Keratinocyte (primary cell): ENCODE measurements around the gene ABHD13. TPM values are rescaled to one million over a fixed set of nuclear protein-coding genes. Genes with fewer than 3 reads are reported as not detected.

Experiments used
- DNase-seq: peaks from one replicate; pipeline ENCODE4 v3.0.0-alpha.2; 2011; ENCODE audit warnings: low read depth, missing footprints, low spot score
- FAIRE-seq: peaks from 2 replicates; lab custom pipeline; 2011; peaks lifted over from hg19 to GRCh38; lab: Jason Lieb, UNC
- H2AFZ ChIP-seq: 2 replicates; pipeline ENCODE4 v1.6.0; 2012; ENCODE audit warnings: low read length, control low read depth, inconsistent platforms; ENCODE audit not compliant: control insufficient read depth
- H3K27ac ChIP-seq: 2 replicates; pipeline ENCODE4 v1.5.1; 2011; ENCODE audit warnings: low read length; ENCODE audit not compliant: control insufficient read depth, insufficient read depth
- H3K27me3 ChIP-seq: 3 replicates; pipeline ENCODE4 v1.6.0; 2011; ENCODE audit warnings: low read length; ENCODE audit not compliant: control insufficient read depth, insufficient read depth; ENCODE audit errors: extremely low read depth
- H3K36me3 ChIP-seq, 2 experiments: 2 replicates in 1 of 2; 3 replicates in 1 of 2; pipeline ENCODE4 v1.5.1; 2011; ENCODE audit warnings: low read length in 2 of 2, mild to moderate bottlenecking in 1 of 2; ENCODE audit not compliant: control insufficient read depth in 2 of 2, insufficient read depth in 2 of 2; ENCODE audit errors: extremely low read depth in 1 of 2
- H3K4me1 ChIP-seq: 3 replicates; pipeline ENCODE4 v1.5.1; 2011; ENCODE audit warnings: low read length; ENCODE audit not compliant: control insufficient read depth, insufficient read depth; ENCODE audit errors: extremely low read depth
- H3K4me2 ChIP-seq: 3 replicates; pipeline ENCODE4 v1.6.0; 2011; ENCODE audit warnings: low read depth, low read length; ENCODE audit not compliant: control insufficient read depth, insufficient read depth; ENCODE audit errors: extremely low read depth
- H3K4me3 ChIP-seq, 3 experiments: fragments of 200-600 bp in 1 of 3; sonication (generic) in 1 of 3; 2 replicates in 2 of 3; 3 replicates in 1 of 3; pipeline ENCODE4 v1.5.1; 2011 to 2016; ENCODE audit warnings: low read length in 3 of 3, mild to moderate bottlenecking in 3 of 3, control low read depth in 2 of 3, inconsistent platforms in 1 of 3, low read depth in 1 of 3, mixed read lengths in 1 of 3, mixed run types in 1 of 3, moderate library complexity in 1 of 3; ENCODE audit not compliant: control insufficient read depth in 2 of 3, insufficient read depth in 2 of 3; ENCODE audit errors: extremely low read depth in 1 of 3
- H3K79me2 ChIP-seq: 2 replicates; pipeline ENCODE4 v1.6.0; 2012; ENCODE audit warnings: low read length; ENCODE audit not compliant: control insufficient read depth, insufficient read depth
- H3K9ac ChIP-seq: 3 replicates; pipeline ENCODE4 v1.6.0; 2011; ENCODE audit warnings: low read length; ENCODE audit not compliant: control insufficient read depth, insufficient read depth; ENCODE audit errors: extremely low read depth
- H3K9me1 ChIP-seq: 3 replicates; pipeline ENCODE4 v1.6.0; 2011; ENCODE audit warnings: low read length; ENCODE audit not compliant: control insufficient read depth, insufficient read depth; ENCODE audit errors: extremely low read depth
- H3K9me3 ChIP-seq: 2 replicates; pipeline ENCODE4 v1.5.1; 2012; ENCODE audit warnings: low read depth, low read length; ENCODE audit not compliant: control insufficient read depth
- H4K20me1 ChIP-seq: 3 replicates; pipeline ENCODE4 v1.6.0; 2011; ENCODE audit warnings: low read length; ENCODE audit not compliant: control insufficient read depth, insufficient read depth; ENCODE audit errors: extremely low read depth
- EZH2 ChIP-seq: IDR thresholded peaks from one replicate; pipeline ENCODE4 v1.6.1; 2012; ENCODE audit warnings: inconsistent platforms, mild to moderate bottlenecking, low read length, moderate library complexity
- dilution Hi-C: fragments of 300-500 bp; cut with MboI; formaldehyde crosslinking; loops from one replicate; pipeline ENCODE4 v1.7.0; 2020; ENCODE audit warnings: low sequenced_read_pairs; ENCODE audit not compliant: extremely low pct_ligation_motif_present
- polyA plus RNA-seq, 5 experiments: library from polyadenylated mRNA; depleted of rRNA in 3 of 5; stranded (reverse) in 3 of 5; stranded (forward) in 1 of 5; unstranded in 1 of 5; fragments of >200 nt; gene quantifications; 1 replicate in 1 of 5; 2 replicates in 3 of 5; 3 replicates in 1 of 5; pipeline versions ENCODE4 v1.2.1 to v1.2.3, GENCODE V29; 2011 to 2012; ENCODE audit warnings: missing spikeins in 2 of 5, low read depth in 1 of 5, low replicate concordance in 1 of 5
- TF ChIP-seq, protein P1 (sequence below), 3 experiments: IDR thresholded peaks in 1 of 3; conservative IDR thresholded peaks in 1 of 3; optimal IDR thresholded peaks in 1 of 3; 2 replicates in 2 of 3; 3 replicates in 1 of 3; pipeline versions ENCODE3 to v1.5.1; 2011; ENCODE audit warnings: low read length in 3 of 3, mild to moderate bottlenecking in 3 of 3, moderate library complexity in 2 of 3, control low read depth in 1 of 3, inconsistent platforms in 1 of 3; ENCODE audit not compliant: insufficient read depth in 2 of 3; ENCODE audit errors: extremely low read depth in 1 of 3

ABHD13 gene
- polyA plus RNA-seq, 1 donor (not counting 4 experiments of a cell fraction or from before 2014, with no cell fraction given): 12.8 TPM

DNA sequence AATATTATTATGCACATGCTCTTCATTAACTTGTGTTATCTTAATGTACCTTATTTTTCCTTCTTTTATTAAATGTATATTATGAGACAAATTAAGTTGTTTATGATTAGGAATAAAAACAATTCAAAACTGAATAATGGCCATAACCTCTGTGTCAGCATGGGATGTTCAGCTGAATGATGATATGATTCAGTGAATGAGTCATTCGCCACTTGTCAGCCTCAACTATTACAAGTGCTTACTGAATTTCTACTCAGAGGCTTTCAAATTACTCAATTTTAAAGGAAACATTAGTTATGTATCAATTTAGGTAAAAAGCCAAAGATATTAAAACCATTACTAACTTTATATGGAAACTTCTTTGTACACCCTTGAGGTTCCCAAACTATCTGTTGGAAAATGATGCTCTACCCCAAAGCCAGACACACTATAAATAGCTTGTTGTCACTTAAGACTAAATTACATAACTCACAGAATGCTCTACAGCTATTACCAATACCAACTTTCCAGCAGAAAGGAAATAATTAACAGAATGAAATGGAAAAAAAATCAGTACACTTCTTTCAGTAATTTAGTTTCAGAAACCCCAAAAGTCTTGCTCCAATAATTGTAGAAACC is 17.3 kb upstream of the ABHD13 start:
- DNase-seq (no peak), FAIRE-seq (peak; percentile 36)
- Histone ChIP-seq H2AFZ (no peak overlapping the region), H3K79me2 (no peaks in the 10 kb centered on the region), H3K36me3 (no peaks in the 10 kb centered on the region), H3K27ac (no peak overlapping the region), H3K4me3 (no peak overlapping the region), H3K9me1 (no peaks in the 10 kb centered on the region), H3K9me3 (no peaks in the 10 kb centered on the region), H3K4me1 (peaks cover 3% of the 10 kb centered on the region), H4K20me1 (no peaks in the 10 kb centered on the region), H3K4me2 (no peak overlapping the region), H3K9ac (no peak overlapping the region), H3K27me3 (no peaks in the 10 kb centered on the region)
- TF ChIP-seq, protein P1, sequence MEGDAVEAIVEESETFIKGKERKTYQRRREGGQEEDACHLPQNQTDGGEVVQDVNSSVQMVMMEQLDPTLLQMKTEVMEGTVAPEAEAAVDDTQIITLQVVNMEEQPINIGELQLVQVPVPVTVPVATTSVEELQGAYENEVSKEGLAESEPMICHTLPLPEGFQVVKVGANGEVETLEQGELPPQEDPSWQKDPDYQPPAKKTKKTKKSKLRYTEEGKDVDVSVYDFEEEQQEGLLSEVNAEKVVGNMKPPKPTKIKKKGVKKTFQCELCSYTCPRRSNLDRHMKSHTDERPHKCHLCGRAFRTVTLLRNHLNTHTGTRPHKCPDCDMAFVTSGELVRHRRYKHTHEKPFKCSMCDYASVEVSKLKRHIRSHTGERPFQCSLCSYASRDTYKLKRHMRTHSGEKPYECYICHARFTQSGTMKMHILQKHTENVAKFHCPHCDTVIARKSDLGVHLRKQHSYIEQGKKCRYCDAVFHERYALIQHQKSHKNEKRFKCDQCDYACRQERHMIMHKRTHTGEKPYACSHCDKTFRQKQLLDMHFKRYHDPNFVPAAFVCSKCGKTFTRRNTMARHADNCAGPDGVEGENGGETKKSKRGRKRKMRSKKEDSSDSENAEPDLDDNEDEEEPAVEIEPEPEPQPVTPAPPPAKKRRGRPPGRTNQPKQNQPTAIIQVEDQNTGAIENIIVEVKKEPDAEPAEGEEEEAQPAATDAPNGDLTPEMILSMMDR (optimal IDR thresholded peaks at IDR 0.05 in 1 of 3, IDR thresholded peaks at IDR 0.05 in 1 of 3, conservative IDR thresholded peaks at IDR 0.05 in 1 of 3; ENCODE audit: extremely low read depth in 1 of 3, insufficient read depth in 2 of 3, low read length in 3 of 3): no peak
- no peak for TF ChIP-seq EZH2
- dilution Hi-C loops: no loop called here

DNA sequence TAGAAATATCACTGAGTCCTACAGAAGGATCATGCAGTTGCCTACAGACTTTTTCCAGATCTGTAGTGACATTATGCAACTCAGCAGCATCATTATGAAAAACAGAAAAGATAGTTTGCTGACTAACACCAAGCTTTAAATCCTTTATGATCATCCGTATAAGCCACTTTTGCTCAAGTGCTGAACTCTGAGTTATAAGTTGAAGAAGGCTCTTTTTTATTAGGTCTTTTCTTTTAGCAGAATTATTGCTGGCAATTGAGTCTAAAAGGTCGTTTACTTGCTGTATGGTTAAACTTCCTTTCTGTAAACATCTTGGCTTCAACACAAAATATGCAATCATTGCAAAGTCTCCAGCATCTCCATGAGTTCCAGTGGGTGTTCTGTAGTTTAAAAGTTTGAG is 7.6 kb upstream of the ABHD13 start:
- no peaks in the 10 kb centered on the region for H4K20me1 ChIP-seq
- no peaks in the 10 kb centered on the region for H3K79me2 ChIP-seq
- no peaks in the 10 kb centered on the region for H3K27me3 ChIP-seq
- H3K4me3 ChIP-seq: no peak overlapping the region
- peaks cover 6% of the 10 kb centered on the region for H3K4me1 ChIP-seq
- TF ChIP-seq EZH2: no peak
- TF ChIP-seq, protein P1 (optimal IDR thresholded peaks at IDR 0.05 in 1 of 3, IDR thresholded peaks at IDR 0.05 in 1 of 3, conservative IDR thresholded peaks at IDR 0.05 in 1 of 3; ENCODE audit: extremely low read depth in 1 of 3, insufficient read depth in 2 of 3, low read length in 3 of 3): no peak
- H3K9ac ChIP-seq: no peak overlapping the region
- no peaks in the 10 kb centered on the region for H3K9me1 ChIP-seq
- no peaks in the 10 kb centered on the region for H3K9me3 ChIP-seq
- DNase-seq: no peak
- no peak overlapping the region for H2AFZ ChIP-seq
- dilution Hi-C loops: no loop called here
- no peak overlapping the region for H3K27ac ChIP-seq
- H3K4me2 ChIP-seq: no peak overlapping the region
- FAIRE-seq: no peak
- peaks cover 0 to 7% of the 10 kb centered on the region in 2 experiments for H3K36me3 ChIP-seq
